Measurements from ENCODE around the gene MRPS7. TPM values are rescaled to one million over a fixed set of nuclear protein-coding genes. Genes with fewer than 3 reads are reported as not detected.
A peak's percentile ranks its signal among the peaks of the same experiment; 100 is the strongest.
"Not testable (repeated sequence)": the region's sequence is repeated elsewhere in the genome, so short reads cannot be mapped to it uniquely, and the experiment has no call there.

Gene MRPS7
- total RNA-seq, 1 experiment from 2014 or later = 125 TPM

DNA sequence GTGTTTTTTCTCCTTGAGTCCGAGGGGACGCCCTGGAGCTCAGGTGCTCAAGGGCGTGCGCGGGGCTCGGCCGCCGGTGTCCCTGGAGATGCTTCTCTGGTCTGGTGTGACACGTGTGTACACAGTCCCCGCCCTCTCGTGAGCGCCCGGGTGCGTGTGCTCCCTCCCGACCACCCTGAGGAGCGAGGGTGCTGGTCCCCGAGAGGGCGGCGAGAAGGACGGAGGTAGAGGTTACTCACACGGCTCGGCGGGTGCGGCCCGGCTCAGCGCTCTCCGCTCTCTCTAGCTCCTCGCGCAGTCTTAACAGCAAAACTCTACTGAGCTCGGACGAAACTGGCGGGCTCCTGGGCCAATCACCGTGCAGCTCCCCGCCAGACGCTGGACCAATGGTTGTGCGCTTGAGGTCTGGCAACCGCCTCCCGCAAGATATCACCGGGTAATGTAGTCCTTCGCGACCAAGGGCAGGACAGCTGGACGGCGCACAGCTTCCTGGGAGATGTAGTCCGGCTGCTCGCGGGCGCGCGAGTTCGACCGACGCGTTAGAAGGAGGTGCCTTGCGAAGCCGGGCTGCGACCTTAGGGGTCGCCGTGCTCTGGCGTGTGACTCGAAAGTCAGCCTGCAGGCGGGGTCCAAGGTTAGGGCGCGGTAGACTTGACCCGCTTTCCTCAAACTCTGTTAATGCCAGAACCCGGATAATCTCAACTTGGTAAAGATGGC lies 27.6 kb downstream of the MRPS7 start, which contains the start of gene SLC25A19:
TSS of gene SLC25A19 (minus strand) at position 319 of the 717 bp plus-strand sequence. CDS start 2,669 bp downstream, outside the sequence.
- no TSS peak for BruUV-seq (replicated peaks)
- peak; percentile 99 for DNase-seq
- TF ChIP-seq, protein P1, sequence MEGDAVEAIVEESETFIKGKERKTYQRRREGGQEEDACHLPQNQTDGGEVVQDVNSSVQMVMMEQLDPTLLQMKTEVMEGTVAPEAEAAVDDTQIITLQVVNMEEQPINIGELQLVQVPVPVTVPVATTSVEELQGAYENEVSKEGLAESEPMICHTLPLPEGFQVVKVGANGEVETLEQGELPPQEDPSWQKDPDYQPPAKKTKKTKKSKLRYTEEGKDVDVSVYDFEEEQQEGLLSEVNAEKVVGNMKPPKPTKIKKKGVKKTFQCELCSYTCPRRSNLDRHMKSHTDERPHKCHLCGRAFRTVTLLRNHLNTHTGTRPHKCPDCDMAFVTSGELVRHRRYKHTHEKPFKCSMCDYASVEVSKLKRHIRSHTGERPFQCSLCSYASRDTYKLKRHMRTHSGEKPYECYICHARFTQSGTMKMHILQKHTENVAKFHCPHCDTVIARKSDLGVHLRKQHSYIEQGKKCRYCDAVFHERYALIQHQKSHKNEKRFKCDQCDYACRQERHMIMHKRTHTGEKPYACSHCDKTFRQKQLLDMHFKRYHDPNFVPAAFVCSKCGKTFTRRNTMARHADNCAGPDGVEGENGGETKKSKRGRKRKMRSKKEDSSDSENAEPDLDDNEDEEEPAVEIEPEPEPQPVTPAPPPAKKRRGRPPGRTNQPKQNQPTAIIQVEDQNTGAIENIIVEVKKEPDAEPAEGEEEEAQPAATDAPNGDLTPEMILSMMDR (IDR thresholded peaks at IDR 0.05; ENCODE audit: insufficient read depth in 1 of 2, low read depth in 1 of 2, low read length in 1 of 2, severe bottlenecking in 1 of 2, unreplicated experiment in 1 of 2) = peak; percentile 45 to 74
- Mint-ChIP-seq H3K4me3 (ENCODE audit: unreplicated experiment) (peak within 1 kb of the TSS; percentile 97), H3K27me3 (ENCODE audit: insufficient read depth, unreplicated experiment) (no peaks in the 10 kb centered on the region), H3K4me1 (ENCODE audit: low read depth, unreplicated experiment) (peaks cover 7% of the 10 kb centered on the region), H3K36me3 (ENCODE audit: insufficient read depth, unreplicated experiment) (peaks cover 11% of the 10 kb centered on the region), H3K9me3 (ENCODE audit: unreplicated experiment) (no peaks in the 10 kb centered on the region), H3K27ac (ENCODE audit: unreplicated experiment) (peak within 1 kb of the TSS; percentile 96)
- peaks cover under 1% of the 10 kb centered on the region; the same call in 1 of the 2 replicates for H3K4me1 ChIP-seq
- H3K36me3 ChIP-seq (ENCODE audit: control insufficient read depth, insufficient read depth, low read length) = peaks cover 4% of the 10 kb centered on the region; the same call in 1 of the 2 replicates
- peak within 1 kb of the TSS; percentile 69 for H3K4me3 ChIP-seq (ENCODE audit: low read depth, low read length)
- H3K27me3 ChIP-seq (replicated peaks; ENCODE audit: control insufficient read depth, insufficient read depth, low read length) = no peaks in the 10 kb centered on the region
- ChIA-PET CTCF (interaction anchor here (0.6 to 3.3 kb wide), 25 partner anchors 11 to 236 kb away, joined by 3 to 91 read pairs (median 5); partner anchors contain the start of genes GGA3, GRB2, LLGL2 and MIF4GD), POLR2A (interaction anchor here (0.5 to 2.0 kb wide), 19 partner anchors 11 to 491 kb away, joined by 3 to 44 read pairs (median 7); partner anchors contain the start of genes FDXR, GGA3, GRB2 and MIF4GD)
- H3K9me3 ChIP-seq = no peaks in the 10 kb centered on the region
- intact Hi-C loops (cut with micrococcal nuclease; ENCODE audit: unreplicated experiment) = loop anchor here (1.0 to 2.0 kb wide), 7 partner anchors 18 to 167 kb away; partner anchors contain the start of genes GGA3, GRB2, MIF4GD and MRPS7

DNA sequence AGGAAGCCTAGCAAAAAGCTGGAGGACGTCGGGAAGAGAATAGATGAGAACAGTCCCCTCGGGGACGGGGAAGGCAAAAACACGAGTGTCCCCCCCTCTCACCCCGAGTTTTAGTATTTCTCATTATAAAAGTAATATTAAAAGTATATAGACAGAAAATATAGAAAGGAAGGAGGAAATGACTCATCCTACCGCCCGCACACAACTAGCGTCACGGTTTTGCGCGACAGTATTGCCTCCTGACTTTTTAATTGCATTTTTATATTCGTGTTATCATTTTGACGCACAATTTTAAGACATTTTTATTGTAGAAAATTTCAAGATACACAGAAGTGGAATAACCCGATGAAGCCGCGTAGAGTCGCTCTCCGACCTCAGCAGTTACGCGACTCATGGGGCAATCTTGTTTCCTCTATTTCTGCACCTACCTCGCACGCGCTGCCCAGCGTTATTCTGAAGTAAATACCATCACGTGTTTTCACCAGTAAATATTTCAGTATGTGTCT lies 28.2 kb downstream of the MRPS7 start:
- no peaks in the 10 kb centered on the region for H3K9me3 Mint-ChIP-seq (ENCODE audit: unreplicated experiment)

DNA sequence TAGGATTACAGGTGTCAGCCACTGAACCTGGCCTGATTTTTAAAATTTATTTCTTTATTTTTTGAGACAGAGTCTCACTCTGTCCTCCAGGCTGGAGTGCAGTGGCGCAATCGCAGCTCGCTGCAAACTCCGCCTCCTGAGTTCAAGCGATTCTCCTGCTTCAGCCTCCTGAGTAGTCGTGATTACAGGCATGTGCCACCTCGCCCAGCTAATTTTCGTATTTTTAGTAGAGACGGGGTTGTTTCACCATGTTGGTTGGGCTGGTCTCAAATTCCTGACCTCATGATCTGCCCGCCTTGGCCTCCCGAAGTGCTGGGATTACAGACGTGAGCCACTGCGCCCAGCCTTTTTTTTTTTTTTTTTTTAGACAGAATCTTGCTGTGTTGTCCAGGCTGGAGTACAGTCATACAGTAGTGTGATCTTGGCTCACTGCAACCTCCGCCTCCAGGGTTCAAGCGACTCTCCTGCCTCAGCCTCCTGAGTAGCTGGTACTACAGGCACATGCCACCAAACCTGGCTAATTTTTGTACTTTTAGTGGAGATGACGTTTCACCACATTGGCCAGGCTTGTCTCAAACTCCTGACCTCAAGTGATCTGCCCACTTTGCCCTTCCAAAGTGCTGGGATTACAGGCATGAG lies 31.2 kb downstream of the MRPS7 start:
- H3K9me3 Mint-ChIP-seq (ENCODE audit: unreplicated experiment); DNase-seq; intact Hi-C loops (cut with micrococcal nuclease; ENCODE audit: unreplicated experiment); H3K4me3 ChIP-seq (ENCODE audit: low read depth, low read length); H3K27me3 Mint-ChIP-seq (ENCODE audit: insufficient read depth, unreplicated experiment); H3K27me3 ChIP-seq (replicated peaks; ENCODE audit: control insufficient read depth, insufficient read depth, low read length); H3K36me3 ChIP-seq (ENCODE audit: control insufficient read depth, insufficient read depth, low read length); POLR2A ChIA-PET; H3K4me3 Mint-ChIP-seq (ENCODE audit: unreplicated experiment); BruUV-seq (replicated peaks); H3K9me3 ChIP-seq; H3K27ac Mint-ChIP-seq (ENCODE audit: unreplicated experiment); CTCF ChIA-PET; H3K36me3 Mint-ChIP-seq (ENCODE audit: insufficient read depth, unreplicated experiment): not testable (repeated sequence)
- H3K4me1 ChIP-seq = peaks cover 18% of the 10 kb centered on the region
- H3K4me1 Mint-ChIP-seq (ENCODE audit: low read depth, unreplicated experiment) = peaks cover 13% of the 10 kb centered on the region

More for the DNA sequence above, 28.2 kb downstream of the MRPS7 start:
- DNase-seq = no peak
- TF ChIP-seq, protein P1 (IDR thresholded peaks at IDR 0.05; ENCODE audit: insufficient read depth in 1 of 2, low read depth in 1 of 2, low read length in 1 of 2, severe bottlenecking in 1 of 2, unreplicated experiment in 1 of 2) = peak; percentile 19 to 33
- Mint-ChIP-seq H3K27ac (ENCODE audit: unreplicated experiment) (peak overlapping the region; percentile 96), H3K27me3 (ENCODE audit: insufficient read depth, unreplicated experiment) (no peaks in the 10 kb centered on the region), H3K4me1 (ENCODE audit: low read depth, unreplicated experiment) (peaks cover 8% of the 10 kb centered on the region), H3K4me3 (ENCODE audit: unreplicated experiment) (peak overlapping the region; percentile 97), H3K36me3 (ENCODE audit: insufficient read depth, unreplicated experiment) (peaks cover 10% of the 10 kb centered on the region)
- Histone ChIP-seq H3K4me3 (ENCODE audit: low read depth, low read length) (peak overlapping the region; percentile 31), H3K27me3 (replicated peaks; ENCODE audit: control insufficient read depth, insufficient read depth, low read length) (no peaks in the 10 kb centered on the region), H3K4me1 (peaks cover 6% of the 10 kb centered on the region), H3K36me3 (ENCODE audit: control insufficient read depth, insufficient read depth, low read length) (peaks cover 4% of the 10 kb centered on the region; the same call in 1 of the 2 replicates), H3K9me3 (no peaks in the 10 kb centered on the region)
- CTCF ChIA-PET = interaction anchor here (0.6 to 3.3 kb wide), 18 partner anchors 19 to 235 kb away, joined by 3 to 91 read pairs (median 6); partner anchors contain the start of genes GGA3, GRB2, LLGL2 and MIF4GD
- BruUV-seq (replicated peaks) = no TSS peak
- POLR2A ChIA-PET = interaction anchor here (0.5 to 2.0 kb wide), 16 partner anchors 12 to 227 kb away, joined by 3 to 44 read pairs (median 7); partner anchors contain the start of genes GGA3, GRB2, MIF4GD and MRPS7
- intact Hi-C loops (cut with micrococcal nuclease; ENCODE audit: unreplicated experiment) = loop anchor here (1.0 to 2.0 kb wide), 7 partner anchors 19 to 166 kb away; partner anchors contain the start of genes GGA3, GRB2, MIF4GD and MRPS7
